BLaER1 treated with 17β-estradiol and CSF1 and Interleukin-3, amounts not matched to agents 10 nM and 100 nM (cell line): ENCODE data around the gene SART1.
A peak's percentile ranks its signal among the peaks of the same experiment; 100 is the strongest.

Source experiments
- H3K27ac ChIP-seq, 11 experiments: shearing (Covaris generic); formaldehyde crosslinking; 2 replicates each; pipeline ENCODE4 v1.8.1; 2022
- H3K27me3 ChIP-seq, 11 experiments: shearing (Covaris generic); formaldehyde crosslinking; 2 replicates each; pipeline ENCODE4 v1.8.1; 2022
- H3K36me3 ChIP-seq, 11 experiments: shearing (Covaris generic); formaldehyde crosslinking; 2 replicates each; pipeline ENCODE4 v1.8.1; 2022
- H3K4me1 ChIP-seq, 10 experiments: shearing (Covaris generic); formaldehyde crosslinking; 2 replicates each; pipeline ENCODE4 v1.8.1; 2022
- H3K4me2 ChIP-seq, 11 experiments: shearing (Covaris generic); formaldehyde crosslinking; 2 replicates each; pipeline ENCODE4 v1.8.1; 2022
- H3K4me3 ChIP-seq, 10 experiments: shearing (Covaris generic); formaldehyde crosslinking; 2 replicates each; pipeline ENCODE4 v1.8.1; 2022
- H3K9ac ChIP-seq, 11 experiments: shearing (Covaris generic); formaldehyde crosslinking; 2 replicates each; pipeline ENCODE4 v1.8.1; 2022
- H3K9me3 ChIP-seq, 11 experiments: shearing (Covaris generic); formaldehyde crosslinking; replicated peaks in 1 of 11; 2 replicates each; pipeline ENCODE4 v1.8.1; 2022
- H4K20me1 ChIP-seq, 11 experiments: shearing (Covaris generic); formaldehyde crosslinking; 2 replicates each; pipeline ENCODE4 v1.8.1; 2022
- Cebpa-rat ChIP-seq, 11 experiments: shearing (Covaris generic); IDR thresholded peaks; 2 replicates each; pipeline ENCODE4 v1.8.1; 2022

SART1 gene, protein sequence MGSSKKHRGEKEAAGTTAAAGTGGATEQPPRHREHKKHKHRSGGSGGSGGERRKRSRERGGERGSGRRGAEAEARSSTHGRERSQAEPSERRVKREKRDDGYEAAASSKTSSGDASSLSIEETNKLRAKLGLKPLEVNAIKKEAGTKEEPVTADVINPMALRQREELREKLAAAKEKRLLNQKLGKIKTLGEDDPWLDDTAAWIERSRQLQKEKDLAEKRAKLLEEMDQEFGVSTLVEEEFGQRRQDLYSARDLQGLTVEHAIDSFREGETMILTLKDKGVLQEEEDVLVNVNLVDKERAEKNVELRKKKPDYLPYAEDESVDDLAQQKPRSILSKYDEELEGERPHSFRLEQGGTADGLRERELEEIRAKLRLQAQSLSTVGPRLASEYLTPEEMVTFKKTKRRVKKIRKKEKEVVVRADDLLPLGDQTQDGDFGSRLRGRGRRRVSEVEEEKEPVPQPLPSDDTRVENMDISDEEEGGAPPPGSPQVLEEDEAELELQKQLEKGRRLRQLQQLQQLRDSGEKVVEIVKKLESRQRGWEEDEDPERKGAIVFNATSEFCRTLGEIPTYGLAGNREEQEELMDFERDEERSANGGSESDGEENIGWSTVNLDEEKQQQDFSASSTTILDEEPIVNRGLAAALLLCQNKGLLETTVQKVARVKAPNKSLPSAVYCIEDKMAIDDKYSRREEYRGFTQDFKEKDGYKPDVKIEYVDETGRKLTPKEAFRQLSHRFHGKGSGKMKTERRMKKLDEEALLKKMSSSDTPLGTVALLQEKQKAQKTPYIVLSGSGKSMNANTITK

DNA sequence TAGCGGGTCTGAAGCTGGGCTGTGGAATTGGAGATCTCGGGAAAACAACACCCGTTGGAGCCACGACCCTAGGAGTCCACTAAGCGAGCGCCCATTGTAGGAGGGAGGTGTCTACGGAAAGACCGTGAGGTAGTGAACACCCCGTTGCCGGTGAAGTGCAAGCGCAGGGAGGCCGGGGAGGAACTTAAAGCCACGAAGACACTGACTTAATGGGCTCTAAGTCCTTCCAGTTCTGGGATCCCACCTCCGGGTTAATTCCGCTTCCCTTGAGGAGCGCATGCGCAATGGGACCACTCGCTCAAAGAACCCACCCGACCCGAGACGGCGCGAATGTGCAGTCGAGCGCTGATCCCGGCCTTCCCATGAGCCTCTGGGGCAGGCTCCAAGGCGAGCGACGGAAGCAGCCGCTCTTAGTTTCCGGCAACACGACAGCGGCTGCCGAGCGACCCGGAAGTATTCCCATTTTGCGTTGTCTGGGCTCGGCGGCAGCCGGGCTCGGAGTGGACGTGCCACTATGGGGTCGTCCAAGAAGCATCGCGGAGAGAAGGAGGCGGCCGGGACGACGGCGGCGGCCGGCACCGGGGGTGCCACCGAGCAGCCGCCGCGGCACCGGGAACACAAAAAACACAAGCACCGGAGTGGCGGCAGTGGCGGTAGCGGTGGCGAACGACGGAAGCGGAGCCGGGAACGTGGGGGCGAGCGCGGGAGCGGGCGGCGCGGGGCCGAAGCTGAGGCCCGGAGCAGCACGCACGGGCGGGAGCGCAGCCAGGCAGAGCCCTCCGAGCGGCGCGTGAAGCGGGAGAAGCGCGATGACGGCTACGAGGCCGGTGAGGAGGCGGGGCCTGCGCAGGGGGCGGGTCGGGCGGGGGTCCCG lies at the start of gene SART1:
Gene SART1 (plus strand): TSS at position 468 of the 874 bp plus-strand sequence. CDS start 47 bp downstream, at position 515.
- H3K9ac ChIP-seq: peak within 1 kb of the TSS; percentile 92 to 99 (median 98)
- peaks cover 0 to 45% (median 34%) of the 10 kb centered on the region in 11 experiments; a peak in 17 of 22 replicates for H4K20me1 ChIP-seq
- H3K4me3 ChIP-seq: peak within 1 kb of the TSS; percentile 85 to 100 (median 96)
- TF ChIP-seq Cebpa-rat (IDR thresholded peaks at IDR 0.05): no peak
- H3K4me1 ChIP-seq: peaks cover 48 to 60% (median 51%) of the 10 kb centered on the region in 10 experiments
- peak within 1 kb of the TSS; percentile 94 to 100 (median 98) for H3K4me2 ChIP-seq
- H3K9me3 ChIP-seq: no peaks in the 10 kb centered on the region
- H3K27ac ChIP-seq: peak within 1 kb of the TSS; percentile 85 to 99 (median 97)
- no peaks in the 10 kb centered on the region for H3K27me3 ChIP-seq
- peaks cover 30 to 36% (median 35%) of the 10 kb centered on the region in 11 experiments for H3K36me3 ChIP-seq

DNA sequence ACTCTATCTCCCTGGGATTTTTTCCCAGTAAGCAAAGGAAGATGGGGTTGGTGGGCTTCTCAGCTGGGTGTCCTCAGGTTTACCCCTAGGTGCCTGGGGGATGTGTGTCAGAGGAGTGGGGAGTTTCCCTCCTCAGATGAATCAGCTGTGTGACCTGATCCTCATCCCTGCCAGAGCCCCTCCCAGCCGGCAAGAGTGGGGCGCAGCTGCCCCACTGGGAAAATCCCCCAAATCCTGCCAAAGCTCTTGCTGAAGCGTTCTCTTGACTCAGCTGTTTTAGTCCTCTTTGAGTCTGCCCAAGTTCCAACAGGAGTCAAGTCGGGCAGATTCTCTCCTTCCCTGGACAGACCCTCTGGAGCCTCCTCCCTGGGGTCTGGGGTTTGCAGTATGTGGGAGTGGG lies 48.7 kb upstream of the SART1 start:
- Histone ChIP-seq H3K27me3 (no peaks in the 10 kb centered on the region), H3K36me3 (peaks cover 0 to 10% (median 0%) of the 10 kb centered on the region in 11 experiments; a peak in 2 of 22 replicates), H3K27ac (no peak overlapping the region), H3K4me2 (peak overlapping the region in 6 of 11 experiments; percentile 8 to 76 (median 71); a peak in 6 of 22 replicates), H3K4me1 (peaks cover 48 to 82% (median 70%) of the 10 kb centered on the region in 10 experiments), H4K20me1 (peaks cover 0 to 28% (median 18%) of the 10 kb centered on the region in 11 experiments; a peak in 12 of 22 replicates), H3K4me3 (no peak overlapping the region), H3K9me3 (no peaks in the 10 kb centered on the region), H3K9ac (no peak overlapping the region)
- no peak for TF ChIP-seq Cebpa-rat (IDR thresholded peaks at IDR 0.05)

DNA sequence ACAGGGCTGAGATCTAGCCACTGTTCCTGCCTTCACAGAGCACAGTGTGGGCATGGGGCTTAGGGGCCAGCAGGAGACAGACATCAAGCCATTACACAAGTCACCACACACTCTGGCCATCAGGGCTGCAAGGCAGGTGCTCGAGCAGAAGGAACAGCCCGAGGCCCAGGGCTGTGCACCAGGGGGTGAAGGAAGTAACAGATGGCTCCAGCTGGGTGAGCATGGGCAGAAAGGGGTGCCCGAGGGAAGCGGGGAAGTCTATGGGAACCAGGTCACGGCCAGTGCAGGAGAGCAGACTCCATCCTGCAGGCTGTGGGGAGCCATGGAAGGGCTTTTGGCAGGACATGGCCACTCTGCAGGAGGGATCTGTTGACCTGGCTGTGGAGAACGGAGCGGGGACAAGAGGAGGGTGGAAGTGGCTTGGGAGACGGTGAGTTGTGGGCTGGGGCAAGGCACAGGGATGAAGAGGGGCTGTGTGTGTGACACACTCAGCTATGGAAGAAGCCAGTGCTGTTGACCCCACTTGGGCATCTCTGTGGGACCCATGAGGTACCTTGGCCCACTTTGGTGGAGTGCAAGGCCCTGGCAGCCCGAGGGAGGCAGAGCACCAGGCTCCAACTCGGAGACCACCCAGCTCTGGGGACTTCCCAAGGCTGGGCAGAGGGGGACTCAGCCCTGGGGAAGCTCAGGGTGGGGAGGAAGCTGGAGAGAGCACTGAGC lies 46.3 kb upstream of the SART1 start:
- Histone ChIP-seq H3K9ac (peak overlapping the region; percentile 26 to 99 (median 94); a peak in 16 of 22 replicates), H3K36me3 (peaks cover 0 to 10% (median 0%) of the 10 kb centered on the region in 11 experiments; a peak in 2 of 22 replicates), H3K27me3 (no peaks in the 10 kb centered on the region), H3K4me1 (peaks cover 54 to 77% (median 67%) of the 10 kb centered on the region in 10 experiments), H3K4me3 (peak overlapping the region in 4 of 10 experiments; percentile 5 to 46 (median 33); a peak in 5 of 20 replicates), H3K27ac (peak overlapping the region; percentile 10 to 78 (median 67); a peak in 19 of 22 replicates), H3K9me3 (no peaks in the 10 kb centered on the region), H3K4me2 (peak overlapping the region; percentile 84 to 100 (median 95)), H4K20me1 (peaks cover 2 to 29% (median 19%) of the 10 kb centered on the region in 11 experiments; a peak in 14 of 22 replicates)
- TF ChIP-seq Cebpa-rat (IDR thresholded peaks at IDR 0.05): no peak

DNA sequence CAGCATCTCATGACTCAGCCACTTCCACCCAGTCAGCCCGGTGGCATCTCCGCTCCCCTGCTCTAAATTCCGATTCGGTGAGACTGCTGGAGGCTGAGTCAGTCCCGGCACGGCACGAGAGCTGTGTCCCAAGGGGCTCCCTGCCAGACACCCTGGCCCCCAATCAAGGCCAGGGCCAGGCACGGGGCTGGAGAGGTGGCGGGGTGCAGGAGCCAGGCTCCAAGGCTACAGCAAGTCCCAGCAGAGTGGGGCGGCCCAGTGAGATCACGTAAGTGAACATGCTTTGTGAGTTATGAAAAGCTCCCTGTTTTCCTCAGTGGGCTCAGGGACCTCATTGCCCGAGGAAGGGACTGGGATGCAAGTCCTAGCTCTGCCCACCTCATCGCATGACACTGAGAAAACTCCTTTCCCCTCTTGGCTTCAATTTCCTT lies 45.7 kb upstream of the SART1 start:
- H3K36me3 ChIP-seq: peaks cover 0 to 10% (median 0%) of the 10 kb centered on the region in 11 experiments; a peak in 3 of 22 replicates
- H3K9ac ChIP-seq: peak overlapping the region; percentile 38 to 99 (median 94); a peak in 20 of 22 replicates
- no peak for TF ChIP-seq Cebpa-rat (IDR thresholded peaks at IDR 0.05)
- H3K4me2 ChIP-seq: peak overlapping the region; percentile 84 to 100 (median 95)
- peaks cover 5 to 35% (median 23%) of the 10 kb centered on the region in 11 experiments; a peak in 14 of 22 replicates for H4K20me1 ChIP-seq
- H3K9me3 ChIP-seq: no peaks in the 10 kb centered on the region
- peak overlapping the region in 4 of 10 experiments; percentile 31 to 89 (median 40); a peak in 8 of 20 replicates for H3K4me3 ChIP-seq
- H3K27ac ChIP-seq: peak overlapping the region; percentile 10 to 78 (median 67); a peak in 19 of 22 replicates
- H3K4me1 ChIP-seq: peaks cover 60 to 77% (median 70%) of the 10 kb centered on the region in 10 experiments
- no peaks in the 10 kb centered on the region for H3K27me3 ChIP-seq

DNA sequence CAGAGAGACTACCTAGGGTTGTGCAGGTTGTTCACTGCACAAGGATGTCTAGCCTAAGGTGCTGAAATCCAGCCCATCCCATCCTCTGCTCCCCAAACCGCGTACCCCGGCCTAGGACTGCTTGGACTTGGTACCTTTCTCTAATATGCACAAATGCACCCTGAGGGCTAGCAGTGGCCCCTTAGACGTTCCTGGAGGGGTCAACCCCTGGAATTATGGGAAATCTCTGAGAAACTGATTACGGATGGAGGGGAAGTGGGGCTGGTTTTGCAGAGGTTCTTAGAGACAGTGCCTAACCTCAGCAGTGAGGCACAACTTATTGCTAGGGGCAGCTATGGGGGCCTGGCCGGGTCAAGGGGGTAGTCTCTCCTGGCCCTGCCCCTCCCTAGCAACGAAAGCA lies 45.1 kb upstream of the SART1 start:
- H3K4me3 ChIP-seq: peak overlapping the region in 4 of 10 experiments; percentile 1 to 95 (median 68); a peak in 4 of 20 replicates
- H3K4me1 ChIP-seq: peaks cover 62 to 76% (median 71%) of the 10 kb centered on the region in 10 experiments
- H3K27ac ChIP-seq: peak overlapping the region in 8 of 11 experiments; percentile 5 to 78 (median 61); a peak in 12 of 22 replicates
- peaks cover 5 to 36% (median 24%) of the 10 kb centered on the region in 11 experiments; a peak in 14 of 22 replicates for H4K20me1 ChIP-seq
- peaks cover 0 to 14% (median 3%) of the 10 kb centered on the region in 11 experiments; a peak in 5 of 22 replicates for H3K36me3 ChIP-seq
- H3K9me3 ChIP-seq: no peaks in the 10 kb centered on the region
- H3K27me3 ChIP-seq: no peaks in the 10 kb centered on the region
- peak overlapping the region; percentile 38 to 99 (median 95); a peak in 19 of 22 replicates for H3K9ac ChIP-seq
- TF ChIP-seq Cebpa-rat (IDR thresholded peaks at IDR 0.05): no peak
- peak overlapping the region; percentile 84 to 100 (median 95) for H3K4me2 ChIP-seq

DNA sequence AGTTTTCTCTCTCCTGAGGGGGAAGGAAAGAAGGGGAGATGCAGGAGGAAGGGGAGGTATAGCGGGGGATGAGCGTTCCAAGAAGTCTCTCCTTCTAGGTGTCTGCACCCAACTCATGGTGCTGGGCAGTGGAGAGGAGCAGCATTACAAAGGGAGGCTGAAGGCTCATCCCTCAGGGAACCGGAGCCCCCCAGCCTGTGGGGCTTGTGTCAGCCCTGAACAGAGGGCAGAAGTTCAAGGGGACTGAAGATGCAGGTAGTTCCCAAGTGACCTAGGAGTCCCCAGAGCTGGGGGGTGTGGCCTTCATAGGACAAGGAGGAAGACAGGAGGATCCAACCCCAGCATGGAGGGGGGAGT lies 44.5 kb upstream of the SART1 start:
- TF ChIP-seq Cebpa-rat (IDR thresholded peaks at IDR 0.05): no peak
- H3K4me2 ChIP-seq: peak overlapping the region; percentile 84 to 100 (median 95)
- H4K20me1 ChIP-seq: peaks cover 5 to 36% (median 24%) of the 10 kb centered on the region in 11 experiments; a peak in 14 of 22 replicates
- H3K27ac ChIP-seq: peak overlapping the region in 4 of 11 experiments; percentile 5 to 78 (median 61); a peak in 5 of 22 replicates
- peak overlapping the region in 10 of 11 experiments; percentile 89 to 99 (median 96); a peak in 15 of 22 replicates for H3K9ac ChIP-seq
- H3K4me3 ChIP-seq: peak overlapping the region in 9 of 10 experiments; percentile 78 to 99 (median 95); a peak in 10 of 20 replicates
- H3K36me3 ChIP-seq: peaks cover 3 to 20% (median 7%) of the 10 kb centered on the region in 11 experiments
- H3K27me3 ChIP-seq: no peaks in the 10 kb centered on the region
- H3K4me1 ChIP-seq: peaks cover 59 to 70% (median 64%) of the 10 kb centered on the region in 10 experiments
- no peaks in the 10 kb centered on the region for H3K9me3 ChIP-seq
